Stomach (tissue), 9 donors: ENCODE results near the gene NFU1. TPM values are rescaled to one million over a fixed set of nuclear protein-coding genes. Genes with fewer than 3 reads are reported as not detected.

Source experiments
- DNase-seq, 2 donors: peaks; one replicate each; pipeline versions ENCODE4 v3.0.0 to v3.0.0-alpha.2; 2013 to 2019
- H3K27ac ChIP-seq, 5 donors: fragments of 200-600 bp in 4 of 5; sonication (generic) in 4 of 5; one replicate each; pipeline ENCODE4 v1.5.1; 2013 to 2019; ENCODE audit warnings: mild to moderate bottlenecking in 1 of 5, moderate library complexity in 1 of 5
- H3K27me3 ChIP-seq, 3 donors: fragments of 200-600 bp; sonication (generic); one replicate each; pipeline ENCODE4 v1.5.1; 2017 to 2019; ENCODE audit warnings: mixed run types in 1 of 3
- H3K36me3 ChIP-seq, 4 donors: fragments of 200-600 bp; sonication (generic); 1 replicate in 3 of 4; 2 replicates in 1 of 4; pipeline ENCODE4 v1.5.1; 2016 to 2019
- H3K4me1 ChIP-seq, 4 donors: fragments of 200-600 bp; sonication (generic); one replicate each; pipeline ENCODE4 v1.5.1; 2016 to 2019
- H3K4me3 ChIP-seq, 4 donors: fragments of 200-600 bp; sonication (generic) in 3 of 4; one replicate each; pipeline ENCODE4 v1.5.1; 2016 to 2019; ENCODE audit warnings: mild to moderate bottlenecking in 1 of 4
- H3K9me3 ChIP-seq, 4 donors: fragments of 200-600 bp; sonication (generic); one replicate each; pipeline ENCODE4 v1.5.1; 2016 to 2019
- CTCF ChIP-seq, 7 experiments: fragments of 450-650 bp in 4 of 7; fragments of 200-600 bp in 3 of 7; sonication (generic) in 3 of 7; IDR thresholded peaks; one replicate each; pipeline ENCODE4 v1.5.1; 2016 to 2019; ENCODE audit warnings: antibody characterized with exemption in 7 of 7, control low read depth in 2 of 7, mild to moderate bottlenecking in 1 of 7
- EP300 ChIP-seq: sonication (generic); formaldehyde crosslinking; IDR thresholded peaks from one replicate; pipeline ENCODE4 v1.6.1; 2017; ENCODE audit warnings: antibody characterized with exemption
- POLR2A ChIP-seq, 4 donors: fragments of 450-650 bp; IDR thresholded peaks; one replicate each; pipeline ENCODE4 v1.6.1; 2016; ENCODE audit warnings: antibody characterized with exemption in 4 of 4, control low read depth in 2 of 4, mild to moderate bottlenecking in 1 of 4, moderate library complexity in 1 of 4
- POLR2AphosphoS5 ChIP-seq, 3 donors: sonication (generic); formaldehyde crosslinking; IDR thresholded peaks; one replicate each; pipeline ENCODE4 v1.6.1; 2016; ENCODE audit warnings: antibody characterized with exemption in 3 of 3
- WGBS, 5 donors: extraction: QIAGEN DNeasy Blood & Tissue Kit in 3 of 5; methylation state at CpG; one replicate each; pipeline versions ENCODE4 v1.1.5 to v1.1.7; 2013 to 2018; 5-methylcytosine and 5-hydroxymethylcytosine counted together
- intact Hi-C: fragments of 100-400 bp; cut with DNase I; formaldehyde crosslinking; loops from one replicate; pipeline ENCODE4 v1.15.1; 2023; ENCODE audit warnings: low total_unique reads
- polyA plus RNA-seq, 3 donors: library from polyadenylated mRNA; stranded (reverse); fragments of 200-250 nt; gene quantifications; one replicate each; pipeline ENCODE4 v1.2.3, GENCODE V29; 2013
- total RNA-seq, 5 donors: library from RNA; depleted of rRNA; stranded (reverse); fragments of >200 nt; gene quantifications; one replicate each; pipeline versions ENCODE4 v1.1.0 to v1.2.3, GENCODE V29; 2014 to 2016
- donor health status: healthy with polysubstance abuse.
- donor health status: Bipolar disorder and iron deficiency.
- donor health status: healthy.

The NFU1 gene
- total and polyA plus RNA-seq, 8 donors, result 14.7 to 62.7 (median 39.6) TPM

GRCh38 chr2:69465513-69466456 is 28.6 kb upstream of the NFU1 start:
- Histone ChIP-seq H3K27me3 (no peaks in the 10 kb centered on the region), H3K4me3 (no peak overlapping the region), H3K9me3 (no peaks in the 10 kb centered on the region), H3K36me3 (peaks cover 12 to 30% (median 24%) of the 10 kb centered on the region in 4 donors), H3K27ac (peak overlapping the region in 3 of 5 donors; percentile 18 to 34 (median 30)), H3K4me1 (peaks cover 0 to 9% (median 7%) of the 10 kb centered on the region in 4 donors)
- TF ChIP-seq POLR2AphosphoS5 (IDR thresholded peaks at IDR 0.05) (no peak), EP300 (no peak), POLR2A (IDR thresholded peaks at IDR 0.05) (no peak), CTCF (IDR thresholded peaks at IDR 0.05) (no peak)
- 84 to 94% (median 90%) methylated on average over 13 to 14 of the region's 14 CpGs for WGBS, 5 donors
- peak in 1 of 2 donors; percentile 50 for DNase-seq
- intact Hi-C loops, result no loop called here

GRCh38 chr2:69464575-69464974 is 27.3 kb upstream of the NFU1 start:
- H3K27me3 ChIP-seq, result no peaks in the 10 kb centered on the region
- no peaks in the 10 kb centered on the region for H3K9me3 ChIP-seq
- DNase-seq, result peak in 1 of 2 donors; percentile 67
- H3K36me3 ChIP-seq, result peaks cover 12 to 30% (median 24%) of the 10 kb centered on the region in 4 donors
- peaks cover 0 to 8% (median 3%) of the 10 kb centered on the region in 4 donors for H3K4me1 ChIP-seq
- intact Hi-C loops, result no loop called here
- no peak overlapping the region for H3K4me3 ChIP-seq
- no peak for TF ChIP-seq CTCF (IDR thresholded peaks at IDR 0.05)
- TF ChIP-seq POLR2AphosphoS5 (IDR thresholded peaks at IDR 0.05), result no peak
- no peak for TF ChIP-seq EP300
- TF ChIP-seq POLR2A (IDR thresholded peaks at IDR 0.05), result no peak
- peak overlapping the region in 1 of 5 donors; percentile 30 for H3K27ac ChIP-seq
- WGBS, 5 donors, result 74 to 83% (median 79%) methylated on average over 3 of the region's 3 CpGs

- H3K27me3 ChIP-seq, result no peaks in the 10 kb centered on the region
- 97 to 99% (median 98%) methylated on average over 3 of the region's 3 CpGs for WGBS, 5 donors
- DNase-seq, result no peak
- intact Hi-C loops, result no loop called here
- TF ChIP-seq CTCF (IDR thresholded peaks at IDR 0.05), result no peak
- TF ChIP-seq POLR2AphosphoS5 (IDR thresholded peaks at IDR 0.05), result no peak
- TF ChIP-seq POLR2A (IDR thresholded peaks at IDR 0.05), result no peak
- no peak for TF ChIP-seq EP300
- no peaks in the 10 kb centered on the region for H3K9me3 ChIP-seq
- no peak overlapping the region for H3K27ac ChIP-seq
- H3K4me1 ChIP-seq, result no peaks in the 10 kb centered on the region
- H3K36me3 ChIP-seq, result peaks cover 12 to 30% (median 24%) of the 10 kb centered on the region in 4 donors
- no peak overlapping the region for H3K4me3 ChIP-seq
These were observed 25.5 kb upstream of the NFU1 start for GRCh38 chr2:69462780-69463179.

GRCh38 chr2:69461404-69461803 is 24.2 kb upstream of the NFU1 start:
- DNase-seq, result no peak
- Histone ChIP-seq H3K4me3 (no peak overlapping the region), H3K27me3 (no peaks in the 10 kb centered on the region), H3K36me3 (peaks cover 11 to 24% (median 21%) of the 10 kb centered on the region in 4 donors), H3K4me1 (peaks cover 0 to 3% (median 0%) of the 10 kb centered on the region in 4 donors), H3K9me3 (no peaks in the 10 kb centered on the region), H3K27ac (no peak overlapping the region)
- TF ChIP-seq POLR2AphosphoS5 (IDR thresholded peaks at IDR 0.05) (no peak), CTCF (IDR thresholded peaks at IDR 0.05) (no peak), POLR2A (IDR thresholded peaks at IDR 0.05) (no peak), EP300 (no peak)
- intact Hi-C loops, result no loop called here
- WGBS, 5 donors, result 92 to 97% (median 96%) methylated on average over 6 of the region's 6 CpGs
